Esophagus muscularis mucosa (tissue), 4 donors: ENCODE measurements around the gene ILRUN. TPM values are rescaled to one million over a fixed set of nuclear protein-coding genes. Genes with fewer than 3 reads are reported as not detected.
A peak's percentile ranks its signal among the peaks of the same experiment; 100 is the strongest.

ENCODE experiments used
- DNase-seq: peaks from one replicate; pipeline ENCODE4 v3.0.0-alpha.2; 2017; ENCODE audit errors: extremely low spot score
- H3K27ac ChIP-seq, 4 donors: fragments of 200-600 bp; sonication (generic); replicated peaks in 1 of 4; 1 replicate in 3 of 4; 2 replicates in 1 of 4; pipeline ENCODE4 v1.5.1; 2016 to 2019; ENCODE audit warnings: mild to moderate bottlenecking in 1 of 4
- H3K27me3 ChIP-seq, 4 donors: fragments of 200-600 bp; sonication (generic); one replicate each; pipeline versions ENCODE4 v1.5.1 to v1.6.0; 2016 to 2019
- H3K36me3 ChIP-seq, 4 donors: fragments of 200-600 bp; sonication (generic); one replicate each; pipeline ENCODE4 v1.5.1; 2016 to 2019
- H3K4me1 ChIP-seq, 4 donors: fragments of 200-600 bp; sonication (generic); one replicate each; pipeline ENCODE4 v1.5.1; 2016 to 2019
- H3K4me3 ChIP-seq, 4 donors: fragments of 200-600 bp; sonication (generic); 1 replicate in 2 of 4; 2 replicates in 2 of 4; pipeline ENCODE4 v1.5.1; 2016 to 2019; ENCODE audit warnings: mild to moderate bottlenecking in 4 of 4, moderate library complexity in 1 of 4
- H3K9me3 ChIP-seq, 4 donors: fragments of 200-600 bp; sonication (generic); 1 replicate in 3 of 4; 2 replicates in 1 of 4; pipeline ENCODE4 v1.5.1; 2016 to 2019
- EP300 ChIP-seq: sonication (generic); formaldehyde crosslinking; IDR thresholded peaks from one replicate; pipeline ENCODE4 v1.6.1; 2017; ENCODE audit warnings: antibody characterized with exemption
- POLR2A ChIP-seq: fragments of 450-650 bp; IDR thresholded peaks from one replicate; pipeline ENCODE4 v1.6.1; 2017; ENCODE audit warnings: antibody characterized with exemption, moderate library complexity, mild to moderate bottlenecking, low read depth
- POLR2AphosphoS5 ChIP-seq, 2 donors: sonication (generic); formaldehyde crosslinking; IDR thresholded peaks; one replicate each; pipeline ENCODE4 v1.6.1; 2017; ENCODE audit warnings: antibody characterized with exemption in 2 of 2
- WGBS: methylation state at CpG from one replicate; pipeline ENCODE4 v1.1.5; 2018; 5-methylcytosine and 5-hydroxymethylcytosine counted together
- intact Hi-C: fragments of 100-400 bp; cut with DNase I; formaldehyde crosslinking; loops from one replicate; pipeline ENCODE4 v1.15.1; 2023
- total RNA-seq, 4 donors: library from RNA; depleted of rRNA; stranded (reverse); fragments of >200 nt; gene quantifications; one replicate each; pipeline versions ENCODE4 v1.1.0 to v1.2.1, GENCODE V29; 2016
- TF ChIP-seq, protein P1 (sequence below), 3 experiments: fragments of 200-600 bp in 2 of 3; fragments of 450-650 bp in 1 of 3; sonication (generic) in 2 of 3; IDR thresholded peaks; one replicate each; pipeline ENCODE4 v1.5.1; 2017 to 2019; ENCODE audit warnings: antibody characterized with exemption in 3 of 3, mild to moderate bottlenecking in 2 of 3, moderate library complexity in 1 of 3

The ILRUN gene
- total RNA-seq, 4 donors from 2014 or later = 88.8 to 109 (median 104) TPM

DNA sequence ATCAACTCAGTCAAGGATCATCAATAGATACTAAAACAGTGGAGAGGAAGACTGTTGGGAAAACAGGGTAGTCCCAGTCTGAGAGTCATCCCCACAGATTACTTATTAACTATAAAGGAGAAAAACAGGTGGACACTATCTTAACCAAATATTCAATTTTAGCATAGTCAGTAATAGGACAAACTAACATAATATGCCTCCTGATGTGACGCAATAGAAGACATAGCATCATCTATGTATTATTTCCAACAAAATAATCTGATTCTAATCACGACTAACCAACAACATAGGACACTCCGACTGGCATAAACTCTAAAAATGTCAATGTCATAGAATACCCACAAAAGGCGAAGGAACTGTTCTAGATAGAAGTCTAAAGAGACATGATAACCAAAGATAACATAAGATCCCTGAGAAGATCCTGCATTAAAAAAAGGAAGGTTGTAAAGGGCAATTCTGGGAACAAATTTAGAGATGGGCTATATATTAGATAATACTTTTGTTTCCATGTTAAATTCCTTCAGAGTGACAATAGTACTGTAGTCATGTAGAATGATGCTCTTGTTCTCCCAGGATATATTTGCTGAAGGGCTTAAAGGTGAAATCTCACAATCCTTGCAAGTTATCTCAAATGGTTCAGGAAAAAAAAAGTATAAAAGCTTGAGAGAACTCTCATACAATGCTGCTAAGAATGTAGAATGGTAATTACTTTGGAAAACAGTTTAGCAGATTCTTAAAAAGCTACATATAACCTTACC is 28.9 kb downstream of the ILRUN start:
- Histone ChIP-seq H3K36me3 (no peaks in the 10 kb centered on the region), H3K27ac (no peak overlapping the region), H3K9me3 (no peaks in the 10 kb centered on the region), H3K4me3 (no peak overlapping the region), H3K4me1 (peaks cover 34 to 66% (median 63%) of the 10 kb centered on the region in 4 donors), H3K27me3 (no peaks in the 10 kb centered on the region)
- TF ChIP-seq, protein P1, sequence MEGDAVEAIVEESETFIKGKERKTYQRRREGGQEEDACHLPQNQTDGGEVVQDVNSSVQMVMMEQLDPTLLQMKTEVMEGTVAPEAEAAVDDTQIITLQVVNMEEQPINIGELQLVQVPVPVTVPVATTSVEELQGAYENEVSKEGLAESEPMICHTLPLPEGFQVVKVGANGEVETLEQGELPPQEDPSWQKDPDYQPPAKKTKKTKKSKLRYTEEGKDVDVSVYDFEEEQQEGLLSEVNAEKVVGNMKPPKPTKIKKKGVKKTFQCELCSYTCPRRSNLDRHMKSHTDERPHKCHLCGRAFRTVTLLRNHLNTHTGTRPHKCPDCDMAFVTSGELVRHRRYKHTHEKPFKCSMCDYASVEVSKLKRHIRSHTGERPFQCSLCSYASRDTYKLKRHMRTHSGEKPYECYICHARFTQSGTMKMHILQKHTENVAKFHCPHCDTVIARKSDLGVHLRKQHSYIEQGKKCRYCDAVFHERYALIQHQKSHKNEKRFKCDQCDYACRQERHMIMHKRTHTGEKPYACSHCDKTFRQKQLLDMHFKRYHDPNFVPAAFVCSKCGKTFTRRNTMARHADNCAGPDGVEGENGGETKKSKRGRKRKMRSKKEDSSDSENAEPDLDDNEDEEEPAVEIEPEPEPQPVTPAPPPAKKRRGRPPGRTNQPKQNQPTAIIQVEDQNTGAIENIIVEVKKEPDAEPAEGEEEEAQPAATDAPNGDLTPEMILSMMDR (IDR thresholded peaks at IDR 0.05) = no peak
- TF ChIP-seq EP300 (no peak), POLR2A (no peak), POLR2AphosphoS5 (IDR thresholded peaks at IDR 0.05) (no peak)
- no peak for DNase-seq
- 89% methylated on average over 4 of the region's 4 CpGs for WGBS
- intact Hi-C loops = no loop called here

- H3K9me3 ChIP-seq = no peaks in the 10 kb centered on the region
- WGBS = 86% methylated on average over 4 of the region's 4 CpGs
- H3K27me3 ChIP-seq = no peaks in the 10 kb centered on the region
- no peaks in the 10 kb centered on the region for H3K36me3 ChIP-seq
- intact Hi-C loops = no loop called here
- TF ChIP-seq POLR2A (no peak), EP300 (no peak)
- TF ChIP-seq, protein P1 (IDR thresholded peaks at IDR 0.05) = no peak
- DNase-seq = no peak
- peak overlapping the region; percentile 10 to 46 (median 30) for H3K27ac ChIP-seq
- no peak overlapping the region for H3K4me3 ChIP-seq
- H3K4me1 ChIP-seq = peaks cover 18 to 54% (median 45%) of the 10 kb centered on the region in 4 donors
Measured at GRCh38 chr6:34665019-34665418, 31.5 kb downstream of the ILRUN start.

- intact Hi-C loops = no loop called here
- H3K27me3 ChIP-seq = no peaks in the 10 kb centered on the region
- H3K9me3 ChIP-seq = no peaks in the 10 kb centered on the region
- H3K36me3 ChIP-seq = no peaks in the 10 kb centered on the region
- peaks cover 18 to 58% (median 45%) of the 10 kb centered on the region in 4 donors for H3K4me1 ChIP-seq
- TF ChIP-seq POLR2AphosphoS5 (IDR thresholded peaks at IDR 0.05) = no peak
- no peak for TF ChIP-seq EP300
- TF ChIP-seq POLR2A = no peak
- TF ChIP-seq, protein P1 (IDR thresholded peaks at IDR 0.05) = no peak
- no peak overlapping the region for H3K4me3 ChIP-seq
- 52% methylated on average over 4 of the region's 4 CpGs for WGBS
- H3K27ac ChIP-seq = peak overlapping the region; percentile 18 to 46 (median 30)
- no peak for DNase-seq
Measured at GRCh38 chr6:34664256-34664971, 32.2 kb downstream of the ILRUN start.

- H3K4me3 ChIP-seq = no peak overlapping the region
- H3K27ac ChIP-seq = peak overlapping the region; percentile 18 to 46 (median 30)
- H3K9me3 ChIP-seq = no peaks in the 10 kb centered on the region
- intact Hi-C loops = no loop called here
- DNase-seq = no peak
- H3K36me3 ChIP-seq = no peaks in the 10 kb centered on the region
- peaks cover 22 to 64% (median 49%) of the 10 kb centered on the region in 4 donors for H3K4me1 ChIP-seq
- WGBS = 70% methylated on average over 5 of the region's 5 CpGs
- no peak for TF ChIP-seq POLR2AphosphoS5 (IDR thresholded peaks at IDR 0.05)
- no peak for TF ChIP-seq POLR2A
- TF ChIP-seq, protein P1 (IDR thresholded peaks at IDR 0.05) = no peak
- no peak for TF ChIP-seq EP300
- H3K27me3 ChIP-seq = no peaks in the 10 kb centered on the region
Measured at GRCh38 chr6:34663831-34664255, 32.7 kb downstream of the ILRUN start.
